Activated CD4-positive, alpha-beta T cell treated with anti-CD3 and anti-CD28 coated beads, Interleukin-2, amount 50 U/mL, for 24 hours (primary cell): Measurements from ENCODE around the gene MCUB.
A peak's percentile ranks its signal among the peaks of the same experiment; 100 is the strongest.
"Not testable (repeated sequence)": the region's sequence is repeated elsewhere in the genome, so short reads cannot be mapped to it uniquely, and the experiment has no call there.

Experiments used
- DNase-seq, 2 donors: peaks; one replicate each; pipeline ENCODE4 v3.0.0-alpha.2; 2020; ENCODE audit warnings: low read depth in 1 of 2, low spot score in 1 of 2

The MCUB gene

DNA sequence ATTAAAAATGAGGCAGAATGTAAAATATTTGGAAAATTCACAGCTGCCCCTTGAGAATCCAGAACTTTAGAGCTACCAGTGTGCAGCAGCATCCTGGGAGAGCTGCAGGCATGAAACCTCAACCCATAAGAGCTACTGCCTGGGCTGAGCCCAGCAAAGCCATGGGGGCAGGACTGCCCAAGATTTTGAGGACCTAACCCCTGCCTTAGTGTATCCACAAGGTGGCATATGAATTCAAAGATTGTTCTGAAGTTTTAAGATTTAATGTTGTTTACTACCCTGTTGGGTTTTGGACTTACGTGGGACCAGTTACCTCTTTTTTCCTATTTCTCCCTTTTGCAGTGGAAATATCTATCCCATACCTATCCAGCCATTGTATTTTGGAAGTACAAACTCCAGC lies 116.8 kb downstream of the MCUB start:
- no peak for DNase-seq

DNA sequence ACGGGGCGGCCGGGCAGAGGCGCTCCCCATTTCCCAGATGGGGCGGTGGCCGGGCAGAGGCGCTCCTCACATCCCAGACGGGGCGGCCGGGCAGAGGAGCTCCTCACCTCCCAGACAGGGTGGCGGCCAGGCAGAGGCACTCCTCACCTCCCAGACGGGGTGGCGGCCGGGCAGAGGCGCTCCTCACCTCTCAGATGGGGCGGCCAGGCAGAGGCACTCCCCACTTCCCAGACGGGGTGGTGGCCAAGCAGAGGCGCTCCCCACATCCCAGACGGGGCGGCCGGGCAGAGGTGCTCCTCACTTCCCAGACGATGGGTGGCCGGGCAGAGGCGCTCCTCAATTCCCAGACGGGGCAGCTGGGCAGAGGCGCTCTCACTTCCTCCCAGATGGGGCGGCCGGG lies 118.4 kb downstream of the MCUB start:
- not testable (repeated sequence) for DNase-seq

DNA sequence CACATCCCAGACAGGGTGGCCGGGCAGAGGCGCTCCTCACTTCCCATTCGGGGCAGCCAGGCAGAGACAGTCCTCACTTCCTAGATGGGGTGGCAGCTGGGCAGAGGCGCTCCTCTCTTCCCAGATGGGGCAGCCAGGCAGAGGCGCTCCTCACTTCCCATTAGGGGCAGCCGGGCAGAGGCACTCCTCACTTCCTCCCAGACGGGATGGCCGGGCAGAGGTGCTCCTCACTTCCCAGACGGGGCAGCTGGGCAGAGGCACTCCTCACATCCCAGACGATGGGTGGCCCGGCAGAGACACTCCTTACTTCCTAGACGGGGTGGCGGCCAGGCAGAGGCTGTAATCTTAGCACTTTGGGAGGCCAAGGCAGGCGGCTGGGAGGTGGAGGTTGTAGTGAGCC lies 118.9 kb downstream of the MCUB start:
- not testable (repeated sequence) for DNase-seq

DNA sequence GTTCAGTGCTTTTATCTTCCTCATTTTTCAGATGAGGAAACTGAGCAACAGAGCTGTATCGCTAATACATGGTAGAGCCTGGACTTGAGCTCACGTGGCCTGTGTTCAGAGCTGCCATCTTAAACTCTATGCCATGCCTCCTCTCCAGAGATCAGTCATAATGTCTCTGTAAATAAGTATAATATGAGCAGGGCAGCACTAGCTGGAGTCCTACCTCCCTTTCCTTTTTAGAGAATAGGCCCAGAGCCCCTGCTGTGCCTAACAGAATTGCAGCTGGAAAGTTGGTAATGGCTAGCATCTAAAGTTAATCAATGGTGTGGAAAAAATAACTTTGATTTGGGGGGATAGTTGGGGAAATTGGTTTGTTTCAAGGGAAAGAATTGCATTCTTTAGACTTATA lies 122.8 kb downstream of the MCUB start:
- DNase-seq, result no peak

DNA sequence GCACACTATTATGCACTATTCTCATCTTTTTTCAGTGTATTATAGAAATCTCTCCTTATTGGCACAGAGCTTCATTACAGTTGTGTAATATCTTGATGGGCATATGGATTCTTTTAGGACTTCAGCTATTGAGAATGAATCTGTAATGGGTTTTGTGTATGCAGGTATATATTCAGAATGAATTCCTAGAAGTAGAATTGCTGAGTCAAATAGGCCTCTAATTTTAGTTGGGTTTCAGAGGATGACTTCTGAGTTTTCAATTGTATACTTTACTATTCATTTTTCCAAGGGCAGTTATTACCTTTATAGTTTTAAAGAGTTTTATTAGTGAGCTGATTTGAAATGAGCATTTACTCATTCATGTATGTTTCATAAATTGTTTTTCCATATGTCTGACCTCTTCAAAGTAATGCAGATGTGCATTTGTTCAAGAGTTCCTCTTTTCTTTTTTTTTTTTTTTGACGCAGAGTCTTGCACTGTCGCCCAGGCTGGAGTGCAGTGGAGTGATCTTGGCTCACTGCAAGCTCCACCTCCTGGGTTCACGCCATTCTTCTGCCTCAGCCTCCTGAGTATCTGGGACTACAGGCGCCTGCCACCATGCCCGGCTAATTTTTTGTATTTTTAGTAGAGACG lies 123.7 kb downstream of the MCUB start:
- DNase-seq, result no peak

DNA sequence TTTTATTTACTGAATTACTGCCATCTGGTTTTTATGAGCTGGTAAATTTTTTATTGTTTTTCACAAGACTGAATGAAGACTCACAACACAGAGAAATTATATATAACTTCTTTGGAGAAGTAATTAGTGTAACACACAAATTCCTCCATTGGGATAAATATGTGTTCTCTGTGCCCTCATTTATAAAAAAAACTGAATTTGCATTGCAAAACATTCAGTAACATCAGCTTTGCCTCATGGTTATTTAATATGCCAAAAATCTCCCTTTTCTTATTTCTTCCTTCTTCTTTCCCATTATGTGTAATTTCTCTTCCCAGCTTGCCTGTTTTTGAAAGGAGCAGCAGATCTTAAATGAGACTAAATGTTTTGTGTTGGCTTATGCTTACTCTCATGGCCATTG lies 124.7 kb downstream of the MCUB start:
- DNase-seq, result no peak

DNA sequence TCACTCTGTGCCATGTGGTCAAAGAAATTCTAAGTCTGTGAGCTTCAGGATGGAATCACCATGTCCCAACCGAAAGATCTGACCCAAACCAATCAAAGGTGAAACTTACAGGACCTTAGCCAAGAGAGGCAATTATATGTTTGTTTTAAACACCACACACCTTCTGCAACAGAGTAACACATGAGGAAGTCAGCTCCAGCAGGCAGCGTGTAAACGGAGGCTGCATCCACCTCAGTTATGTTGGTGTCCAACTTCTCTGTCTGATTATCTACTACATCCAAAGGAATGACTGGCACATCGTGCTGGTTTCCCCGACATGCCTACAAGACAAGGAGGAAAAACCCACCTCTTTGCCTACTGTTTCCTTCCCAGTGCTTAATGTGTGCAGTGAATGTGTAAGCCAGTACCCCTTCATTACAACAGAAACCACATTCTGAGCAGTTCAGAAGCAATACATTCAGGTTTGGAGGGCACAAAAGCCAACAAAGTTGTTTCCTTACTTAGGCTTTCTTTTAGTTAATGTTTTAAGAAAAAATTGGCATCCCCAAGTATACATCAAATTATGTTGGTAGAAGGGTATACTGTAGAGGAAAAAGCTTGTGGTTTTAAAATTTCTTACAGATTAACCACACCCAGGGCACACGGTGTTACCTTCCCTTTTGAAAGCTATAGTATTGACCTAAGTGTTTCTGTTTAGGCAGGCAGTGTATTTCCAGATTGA lies 130.8 kb downstream of the MCUB start:
- no peak for DNase-seq

DNA sequence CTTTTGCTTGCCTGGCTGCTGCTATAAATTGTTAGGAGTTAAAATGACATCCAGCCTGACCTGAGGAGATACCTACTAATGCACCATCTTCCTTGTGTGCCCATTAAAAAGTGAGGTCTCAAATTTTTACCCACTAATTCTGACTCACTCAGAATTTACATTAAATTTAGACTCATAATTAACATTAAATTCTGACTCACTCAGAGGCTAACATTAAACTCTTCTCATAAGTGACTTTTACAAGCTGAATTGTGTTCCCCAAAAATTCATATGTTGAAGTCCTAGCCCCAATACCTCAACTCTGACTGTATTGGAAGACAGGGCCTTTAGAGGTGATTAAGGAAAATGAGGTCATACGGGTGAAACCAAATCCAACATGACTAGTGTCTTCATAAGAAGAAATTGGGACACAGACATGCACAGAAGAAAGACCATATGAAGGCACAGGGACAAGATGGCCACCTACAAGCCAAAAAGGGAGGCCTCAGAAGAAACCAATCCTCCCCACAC lies 131.4 kb downstream of the MCUB start:
- DNase-seq, result no peak

DNA sequence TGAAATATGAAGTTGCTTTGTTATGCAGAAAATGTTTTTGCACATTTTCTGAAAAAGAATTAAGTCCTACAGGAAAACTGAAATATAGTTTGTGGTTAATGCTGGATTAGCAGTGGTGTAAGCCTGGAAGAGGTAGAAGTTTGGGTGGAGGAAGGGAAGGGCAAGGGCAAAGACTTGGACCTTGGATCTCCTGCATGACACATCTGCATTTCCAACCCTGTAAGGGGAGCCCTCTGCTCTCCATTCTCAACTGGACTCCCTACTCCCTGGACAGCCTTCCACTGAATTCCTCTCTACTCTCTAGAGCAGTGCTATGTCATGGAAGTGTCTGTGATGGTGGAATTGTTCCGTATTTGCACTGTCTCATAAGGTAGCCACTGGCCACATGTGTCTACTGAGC lies 138.6 kb downstream of the MCUB start:
- DNase-seq, result no peak

DNA sequence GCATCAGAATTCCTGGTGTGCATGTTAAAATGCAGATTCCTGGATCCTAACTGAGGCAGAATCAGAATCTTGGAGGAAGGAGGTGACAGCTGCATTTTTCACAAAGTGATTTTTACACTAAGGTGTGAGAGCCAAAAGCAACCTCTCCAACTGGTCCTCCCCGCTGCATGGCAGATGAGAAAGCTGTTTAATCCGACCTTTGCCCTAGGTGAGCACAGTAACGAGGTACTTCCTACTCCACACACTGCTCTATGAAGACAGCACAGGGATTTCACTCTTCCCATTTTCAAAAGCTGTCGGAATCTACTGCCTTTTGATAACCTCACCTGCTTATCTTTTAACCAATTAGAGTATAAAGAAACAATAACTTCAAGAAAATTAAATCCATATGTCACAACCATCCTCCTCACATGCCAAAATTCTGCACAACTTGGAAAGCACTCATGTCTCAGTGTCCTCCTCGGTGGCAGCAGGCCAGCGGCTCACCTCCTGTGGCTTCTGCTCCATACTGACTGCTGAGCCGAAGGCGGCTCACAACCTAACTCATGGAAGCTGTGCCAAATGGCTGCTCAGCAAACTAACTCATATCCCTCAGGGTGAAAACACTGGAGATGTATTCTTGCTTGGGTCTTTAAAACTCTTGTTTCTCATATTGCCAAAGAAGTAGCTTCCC lies 139.6 kb downstream of the MCUB start:
- no peak for DNase-seq

DNA sequence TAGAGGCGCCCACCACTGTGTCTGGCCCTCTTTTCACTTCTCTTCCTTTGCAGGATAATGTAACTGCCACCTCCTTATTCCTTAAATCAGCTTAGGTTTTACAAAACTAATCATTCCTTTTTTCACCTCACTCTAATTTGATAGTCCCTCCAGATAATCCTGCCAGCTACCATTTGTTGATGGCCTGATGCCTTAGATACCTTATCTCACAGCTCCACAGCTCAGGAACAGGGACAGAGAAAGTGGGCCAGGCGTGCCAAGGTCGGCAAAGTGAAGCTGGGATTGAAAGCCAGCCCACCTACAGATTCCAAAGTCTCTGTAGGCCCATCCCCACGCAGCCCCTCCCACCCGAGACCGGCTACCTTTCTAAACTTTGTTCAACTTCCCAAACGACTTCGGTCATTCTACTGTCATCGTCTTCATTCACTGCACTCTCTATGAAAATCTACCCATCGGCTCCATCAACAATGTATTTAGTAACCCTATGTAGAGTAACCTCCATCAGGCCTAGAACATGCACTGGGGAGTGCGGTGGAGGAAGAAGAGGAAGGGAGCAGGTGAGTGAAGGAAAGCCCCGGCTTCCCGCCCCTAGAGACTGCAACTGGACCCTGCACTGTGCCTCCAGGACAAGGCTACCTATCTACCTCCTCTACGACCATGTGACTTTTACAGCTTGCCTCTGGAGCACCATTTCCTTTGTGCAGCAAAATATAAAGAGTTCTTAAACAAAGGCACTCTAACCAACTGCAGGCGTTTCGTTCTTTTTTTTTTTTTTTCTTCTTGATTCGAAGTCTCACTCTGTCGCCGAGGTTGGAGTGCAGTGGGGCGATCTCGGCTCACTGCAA lies 141.7 kb downstream of the MCUB start:
- no peak for DNase-seq

DNA sequence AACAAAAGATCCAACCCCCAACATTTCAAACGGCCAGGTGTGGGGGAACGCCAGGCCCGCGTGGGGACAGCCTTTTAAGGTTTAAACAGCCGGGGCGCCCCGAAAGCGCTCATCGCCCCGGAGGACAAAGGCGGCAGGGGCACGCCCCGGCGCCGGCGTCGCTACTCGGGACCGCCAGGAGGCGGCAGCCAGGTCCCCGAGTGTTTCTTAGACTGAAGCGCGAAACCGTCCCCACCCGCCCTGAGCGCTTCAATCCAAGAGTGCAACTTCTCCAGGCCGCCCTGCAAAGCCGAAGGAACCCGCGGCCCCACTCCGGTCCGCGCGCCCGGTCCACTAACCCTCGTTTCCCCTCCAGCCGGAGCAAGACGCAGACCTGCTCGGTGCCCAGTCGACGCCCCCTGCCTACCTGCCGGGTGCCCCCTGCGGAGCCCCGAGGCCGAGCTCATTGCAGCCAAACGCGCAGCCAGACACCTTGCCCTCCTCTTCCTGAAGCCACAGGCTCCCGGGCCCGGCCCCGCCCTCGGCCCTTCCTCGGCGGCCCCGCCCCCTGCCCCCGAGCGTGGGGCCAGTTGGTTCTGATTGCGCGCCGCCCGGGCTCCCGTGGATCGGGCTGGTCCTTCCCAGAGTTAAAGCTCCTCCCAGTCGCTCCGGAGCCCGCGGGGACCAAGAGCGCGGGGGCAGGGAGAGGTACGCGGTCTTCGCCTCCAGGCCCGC lies 143.1 kb downstream of the MCUB start, which contains the start of gene CASP6:
Gene CASP6 (minus strand): TSS at position 496 of the 714 bp plus-strand sequence. CDS start 50 bp downstream, at position 446.
- peak; percentile 44 to 45 for DNase-seq

DNA sequence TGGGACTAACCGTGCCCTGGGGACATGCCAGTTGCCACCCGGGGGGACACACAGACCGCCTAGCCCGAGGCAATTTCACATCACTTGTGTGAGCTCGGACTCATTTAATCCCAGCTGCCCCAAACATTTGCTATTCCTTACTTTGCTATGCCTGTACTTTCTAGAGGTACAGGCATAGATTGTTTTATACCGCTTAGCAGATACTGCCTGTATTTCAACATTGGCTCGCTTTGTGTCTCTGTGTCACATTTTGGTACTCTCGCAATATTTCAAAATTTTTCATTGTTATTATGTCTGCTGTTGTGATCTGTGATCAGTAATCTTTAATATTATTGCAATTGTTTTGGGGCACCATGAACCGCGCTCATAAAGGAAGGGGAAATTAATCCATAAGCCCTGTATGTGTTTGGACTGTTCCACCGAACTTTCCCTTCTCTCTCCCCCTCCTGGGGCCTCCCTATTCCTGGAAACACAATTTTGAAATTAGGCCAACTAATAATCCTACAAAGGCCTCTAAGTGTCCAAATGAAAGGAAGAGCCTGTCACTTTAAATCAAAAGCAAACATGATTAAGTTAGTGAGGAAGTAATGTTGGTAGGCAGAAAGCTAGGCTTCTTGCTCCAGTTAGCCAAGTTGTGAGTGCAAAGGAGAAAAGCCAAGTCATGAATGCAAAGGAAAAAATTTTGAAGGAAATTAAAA lies 143.8 kb downstream of the MCUB start:
- DNase-seq, result no peak

DNA sequence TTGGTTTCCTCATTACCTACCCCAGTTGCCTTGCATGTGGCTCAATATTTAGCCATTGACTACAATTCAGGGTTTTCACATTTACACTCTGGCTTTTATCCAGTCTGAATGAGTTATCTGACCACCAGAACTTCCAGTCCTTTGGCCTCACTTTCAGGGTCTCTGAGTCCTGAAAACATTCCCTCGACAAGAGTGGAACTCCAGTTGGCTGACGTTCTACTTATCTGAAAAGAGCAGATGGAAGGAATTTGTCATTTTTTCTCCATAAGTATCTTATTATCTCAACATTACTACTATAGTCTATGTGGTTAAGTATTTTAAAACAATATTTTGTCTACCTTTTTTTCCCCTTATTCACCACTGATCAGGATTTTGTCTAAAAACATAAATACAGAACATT lies 148.4 kb downstream of the MCUB start:
- DNase-seq, result no peak

DNA sequence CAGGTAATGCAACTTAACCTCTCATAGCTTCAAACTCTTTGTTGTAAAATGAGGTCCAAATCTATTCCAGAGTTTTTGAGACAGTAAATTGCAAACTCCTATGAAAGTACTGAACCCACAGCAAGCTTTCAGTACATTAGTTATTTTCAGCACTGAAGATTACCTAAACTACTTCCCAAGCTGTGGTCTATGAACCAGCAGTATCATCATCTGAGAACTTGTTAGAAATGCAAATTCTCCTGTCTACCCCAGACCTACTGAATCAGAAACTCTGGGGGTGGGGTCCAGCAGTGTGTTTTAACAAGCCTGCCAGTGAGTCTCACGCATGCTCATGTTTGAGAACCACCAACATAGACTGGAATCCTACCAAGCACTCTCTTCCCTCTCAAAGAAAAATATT lies 148.9 kb downstream of the MCUB start:
- no peak for DNase-seq

DNA sequence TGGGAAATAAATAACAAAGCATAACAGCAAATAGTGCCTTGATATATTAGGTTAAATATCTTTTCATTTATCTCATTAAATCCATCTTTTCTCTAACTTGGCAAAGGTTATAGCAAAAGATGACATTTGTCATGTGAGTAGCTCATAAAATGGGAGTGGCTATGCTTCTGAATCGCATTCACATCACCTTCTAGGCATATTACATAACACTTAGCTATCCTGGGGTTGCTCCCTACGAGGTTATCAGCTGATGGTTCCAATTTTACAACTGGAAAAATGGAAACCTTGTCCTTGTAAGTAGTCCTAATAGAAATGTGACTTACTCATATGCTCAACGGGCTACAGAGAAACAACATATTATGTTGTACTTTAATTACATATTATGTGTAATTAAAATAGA lies 153.5 kb downstream of the MCUB start:
- DNase-seq, result no peak

DNA sequence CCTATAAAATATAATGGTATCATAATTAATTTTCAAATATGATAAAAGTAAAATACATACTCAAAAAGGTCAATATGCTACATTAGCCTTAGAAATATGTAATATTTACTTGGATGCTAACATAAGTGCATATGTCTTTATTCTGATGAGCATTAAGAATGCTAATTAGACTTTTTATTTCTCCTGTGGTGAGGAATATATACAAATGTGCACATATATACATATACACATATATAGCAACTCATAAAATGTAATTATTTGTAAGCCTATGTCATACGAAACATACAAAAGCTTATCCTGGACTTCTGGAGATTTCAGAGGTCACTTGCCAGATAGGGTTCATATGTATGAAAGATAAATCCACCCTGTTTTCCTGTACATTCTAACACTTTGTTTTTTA lies 158.7 kb downstream of the MCUB start:
- DNase-seq, result no peak

DNA sequence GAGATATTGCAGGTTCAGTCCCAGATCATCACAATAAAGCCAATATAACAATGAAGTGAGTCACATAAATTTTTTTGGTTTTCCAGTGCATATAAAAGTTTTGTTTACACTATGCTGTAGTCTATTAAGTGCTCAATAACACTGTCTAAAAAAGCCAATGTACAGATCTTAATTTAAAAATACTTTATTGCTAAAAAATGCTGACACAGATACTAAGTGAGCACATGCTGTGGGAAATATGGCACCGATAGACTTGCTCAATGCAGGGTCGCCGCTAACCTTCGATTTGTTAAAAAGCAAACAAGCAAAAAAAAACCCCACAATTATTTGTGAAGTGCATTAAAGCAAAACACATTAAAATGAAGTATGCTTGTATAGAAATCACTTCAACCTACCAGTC lies 159.6 kb downstream of the MCUB start:
- no peak for DNase-seq

DNA sequence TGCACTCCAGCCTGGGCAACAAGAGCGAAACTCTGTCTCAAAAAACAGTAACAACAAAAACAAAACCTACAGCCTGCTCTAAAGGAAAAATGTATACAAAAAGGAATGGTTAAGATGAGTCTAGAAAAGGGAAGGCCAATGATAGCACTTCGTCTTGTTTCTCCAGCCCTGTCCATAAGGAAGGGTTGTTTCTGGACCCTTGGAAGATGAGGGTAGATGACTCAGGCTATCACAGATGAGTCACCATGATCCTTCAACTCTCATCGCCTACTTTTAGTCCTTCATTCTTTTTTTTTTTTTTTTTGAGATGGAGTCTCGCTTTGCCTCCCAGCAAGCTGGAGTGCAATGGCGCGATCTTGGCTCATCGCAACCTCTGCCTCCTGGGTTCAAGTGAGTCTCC lies 161.0 kb downstream of the MCUB start:
- DNase-seq, result no peak

DNA sequence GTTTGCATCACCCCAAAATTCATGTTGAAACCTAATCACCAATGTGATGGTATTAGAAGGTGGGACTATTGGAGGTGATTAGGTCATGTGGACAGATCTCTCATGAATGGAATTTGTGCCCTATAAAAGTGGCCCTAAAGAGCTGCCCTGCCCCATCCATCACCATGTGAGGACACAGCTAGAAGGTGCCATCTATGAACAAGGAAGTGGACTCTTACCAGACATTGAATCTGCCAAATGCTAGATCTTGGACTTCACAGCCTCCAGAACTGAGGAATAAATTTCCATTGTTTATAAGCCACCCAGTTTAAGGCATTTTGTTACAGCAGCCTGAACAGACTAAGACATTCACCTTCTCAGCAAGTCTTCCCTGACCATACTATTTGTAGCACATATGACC lies 162.3 kb downstream of the MCUB start:
- DNase-seq, result no peak
